Vagina (tissue), 2 donors: ENCODE data around the gene MATK.

Experiments used
- CTCF ChIP-seq, 3 experiments: fragments of 450-650 bp in 2 of 3; fragments of 200-600 bp in 1 of 3; sonication (generic) in 1 of 3; IDR thresholded peaks; one replicate each; pipeline ENCODE4 v1.5.1; 2017 to 2019; ENCODE audit warnings: antibody characterized with exemption in 3 of 3, mild to moderate bottlenecking in 2 of 3, moderate library complexity in 2 of 3
- POLR2A ChIP-seq, 2 donors: fragments of 450-650 bp; IDR thresholded peaks; one replicate each; pipeline ENCODE4 v1.6.1; 2017; ENCODE audit warnings: antibody characterized with exemption in 2 of 2, mild to moderate bottlenecking in 2 of 2, moderate library complexity in 2 of 2
- POLR2AphosphoS5 ChIP-seq, 2 donors: sonication (generic); formaldehyde crosslinking; IDR thresholded peaks; one replicate each; pipeline ENCODE4 v1.9.0; 2017; ENCODE audit warnings: antibody characterized with exemption in 2 of 2, mild to moderate bottlenecking in 2 of 2, low read depth in 1 of 2; ENCODE audit not compliant: insufficient read depth in 1 of 2

- TF ChIP-seq CTCF (IDR thresholded peaks at IDR 0.05) (no peak), POLR2A (IDR thresholded peaks at IDR 0.05) (no peak), POLR2AphosphoS5 (IDR thresholded peaks at IDR 0.05; ENCODE audit: insufficient read depth in 1 of 2, low read depth in 1 of 2) (no peak)
Measured at GRCh38 chr19:3803114-3803888, 17.1 kb upstream of the MATK start.
